ENCODE measurements around the gene ESAM. TPM values are rescaled to one million over a fixed set of nuclear protein-coding genes. Genes with fewer than 3 reads are reported as not detected.

The ESAM gene
- total RNA-seq, 3 donors from 2014 or later (not counting 1 experiment from before 2014, with no cell fraction given) = 1.2 to 2.2 (median 1.5) TPM

DNA sequence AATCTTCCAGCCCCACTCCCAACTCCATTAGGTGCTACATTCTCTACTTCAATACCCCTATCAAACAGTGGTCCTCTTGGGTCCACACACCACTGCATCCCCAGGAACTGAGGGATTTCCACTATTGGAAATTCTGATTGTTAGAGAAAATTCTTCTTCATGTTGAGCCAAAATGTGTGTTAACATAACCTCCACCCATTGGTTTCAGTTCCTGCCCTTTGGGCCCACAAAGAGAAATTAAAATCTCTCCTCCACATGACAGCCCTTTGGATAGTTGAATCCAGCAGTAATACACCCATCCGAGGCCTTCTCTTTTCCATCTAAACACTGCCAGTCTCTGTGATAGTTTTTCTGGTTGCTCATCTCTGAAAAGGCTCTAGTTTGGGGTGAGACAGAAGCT is 12.2 kb downstream of the ESAM start:
- intact Hi-C loops (cut with micrococcal nuclease) = no loop called here
- H3K4me3 ChIP-seq (ENCODE audit: low read length) = no peak overlapping the region
- H3K9me3 ChIP-seq (ENCODE audit: control insufficient read depth, insufficient read depth, low read length) = no peaks in the 10 kb centered on the region
- H3K36me3 ChIP-seq (ENCODE audit: control insufficient read depth, insufficient read depth, low read length) = no peaks in the 10 kb centered on the region
- TF ChIP-seq, protein P1, sequence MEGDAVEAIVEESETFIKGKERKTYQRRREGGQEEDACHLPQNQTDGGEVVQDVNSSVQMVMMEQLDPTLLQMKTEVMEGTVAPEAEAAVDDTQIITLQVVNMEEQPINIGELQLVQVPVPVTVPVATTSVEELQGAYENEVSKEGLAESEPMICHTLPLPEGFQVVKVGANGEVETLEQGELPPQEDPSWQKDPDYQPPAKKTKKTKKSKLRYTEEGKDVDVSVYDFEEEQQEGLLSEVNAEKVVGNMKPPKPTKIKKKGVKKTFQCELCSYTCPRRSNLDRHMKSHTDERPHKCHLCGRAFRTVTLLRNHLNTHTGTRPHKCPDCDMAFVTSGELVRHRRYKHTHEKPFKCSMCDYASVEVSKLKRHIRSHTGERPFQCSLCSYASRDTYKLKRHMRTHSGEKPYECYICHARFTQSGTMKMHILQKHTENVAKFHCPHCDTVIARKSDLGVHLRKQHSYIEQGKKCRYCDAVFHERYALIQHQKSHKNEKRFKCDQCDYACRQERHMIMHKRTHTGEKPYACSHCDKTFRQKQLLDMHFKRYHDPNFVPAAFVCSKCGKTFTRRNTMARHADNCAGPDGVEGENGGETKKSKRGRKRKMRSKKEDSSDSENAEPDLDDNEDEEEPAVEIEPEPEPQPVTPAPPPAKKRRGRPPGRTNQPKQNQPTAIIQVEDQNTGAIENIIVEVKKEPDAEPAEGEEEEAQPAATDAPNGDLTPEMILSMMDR (IDR thresholded peaks at IDR 0.05) = no peak
- H3K27ac Mint-ChIP-seq = no peak overlapping the region
- H3K27me3 ChIP-seq (ENCODE audit: control insufficient read depth, insufficient read depth, low read length) = no peaks in the 10 kb centered on the region
- ATAC-seq (no peak), DNase-seq (no peak)
- peaks cover 0 to 7% of the 10 kb centered on the region in 2 donors for H3K4me1 Mint-ChIP-seq
- no peaks in the 10 kb centered on the region for H3K9me3 Mint-ChIP-seq
- H3K4me3 Mint-ChIP-seq = no peak overlapping the region
- peaks cover 14 to 22% of the 10 kb centered on the region in 2 donors for H3K27me3 Mint-ChIP-seq (ENCODE audit: low read depth in 2 of 2)
- no peaks in the 10 kb centered on the region for H3K36me3 Mint-ChIP-seq
- H3K4me1 ChIP-seq (ENCODE audit: control insufficient read depth, insufficient read depth, low read length) = peaks cover 31% of the 10 kb centered on the region
- whole genome bisulfite sequencing (ENCODE audit: insufficient coverage) = 100% methylated on average over 1 of the region's 1 CpG
- H3K27ac ChIP-seq (ENCODE audit: low read length) = no peak overlapping the region

DNA sequence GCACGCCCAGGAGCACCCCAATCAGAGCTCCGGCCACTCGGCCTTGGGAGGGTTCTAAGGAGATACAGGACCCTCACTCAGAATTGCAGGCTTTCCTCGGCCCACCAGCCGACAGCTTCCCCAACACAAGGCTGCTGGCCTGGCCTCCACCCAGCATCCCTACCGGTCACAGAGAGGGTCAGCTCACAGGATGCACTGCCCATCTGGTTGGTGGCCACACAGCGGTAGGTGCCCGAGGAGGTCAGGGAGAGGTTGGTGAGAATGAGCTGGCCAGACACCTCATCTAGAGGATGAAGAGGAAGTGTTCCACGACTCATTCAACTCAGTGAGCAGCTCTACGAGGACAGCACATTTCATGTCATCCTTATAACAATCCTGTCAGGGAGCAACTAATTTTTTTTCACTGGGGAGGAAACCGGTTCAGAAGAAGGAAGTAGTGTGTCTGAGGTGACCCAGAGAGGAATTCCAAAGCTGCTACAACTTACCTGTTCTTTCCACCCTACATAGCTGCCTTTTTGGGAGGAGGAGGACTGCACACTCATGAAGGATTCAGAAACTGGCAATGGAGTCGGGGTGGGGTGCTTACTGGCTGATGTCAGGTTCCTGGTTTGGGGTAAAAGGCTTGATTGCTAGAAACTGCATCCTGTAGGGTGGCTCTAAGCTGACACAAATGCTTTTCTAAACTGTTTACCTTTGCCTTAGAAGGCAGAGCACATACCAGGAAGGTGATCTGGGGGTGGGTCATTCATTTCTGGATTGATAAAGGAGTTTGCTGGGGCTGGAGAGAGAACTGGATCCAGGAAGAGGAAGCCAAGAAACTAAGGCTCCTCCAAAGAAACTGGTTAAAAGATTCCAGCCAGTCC is 13.4 kb downstream of the ESAM start:
- TF ChIP-seq, protein P1 (IDR thresholded peaks at IDR 0.05) = no peak
- no peak for ATAC-seq
- Histone ChIP-seq H3K27ac (ENCODE audit: low read length) (no peak overlapping the region), H3K27me3 (ENCODE audit: control insufficient read depth, insufficient read depth, low read length) (no peaks in the 10 kb centered on the region), H3K9me3 (ENCODE audit: control insufficient read depth, insufficient read depth, low read length) (no peaks in the 10 kb centered on the region), H3K4me3 (ENCODE audit: low read length) (no peak overlapping the region), H3K36me3 (ENCODE audit: control insufficient read depth, insufficient read depth, low read length) (no peaks in the 10 kb centered on the region), H3K4me1 (ENCODE audit: control insufficient read depth, insufficient read depth, low read length) (peaks cover 31% of the 10 kb centered on the region)
- H3K4me1 Mint-ChIP-seq = peaks cover 0 to 7% of the 10 kb centered on the region in 2 donors
- H3K9me3 Mint-ChIP-seq = no peaks in the 10 kb centered on the region
- H3K36me3 Mint-ChIP-seq = no peaks in the 10 kb centered on the region
- WGBS (ENCODE audit: insufficient coverage) = 74% methylated on average over 11 of the region's 12 CpGs
- DNase-seq = no peak
- H3K4me3 Mint-ChIP-seq = no peak overlapping the region
- intact Hi-C loops (cut with micrococcal nuclease) = loop anchor here (1.0 kb wide), 1 partner anchor 12 kb away; no protein-coding TSS in a partner anchor
- peaks cover 14 to 18% of the 10 kb centered on the region in 2 donors for H3K27me3 Mint-ChIP-seq (ENCODE audit: low read depth in 2 of 2)
- no peak overlapping the region for H3K27ac Mint-ChIP-seq

DNA sequence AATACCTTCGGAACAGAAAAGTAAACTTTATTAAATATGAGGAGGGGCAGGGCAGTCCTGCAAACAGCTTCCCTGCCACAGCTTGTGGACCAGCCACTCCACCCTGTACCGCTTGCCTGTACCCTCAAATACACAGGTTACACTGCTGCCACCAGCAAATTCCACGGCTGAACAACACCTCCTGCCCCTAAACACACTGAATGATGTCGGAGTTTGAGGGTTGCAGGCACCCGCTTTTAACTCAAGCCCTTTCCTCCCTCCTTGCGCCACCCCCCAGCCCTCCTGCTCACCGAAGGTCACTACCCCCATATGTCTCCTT is 14.0 kb downstream of the ESAM start:
- Histone ChIP-seq H3K27me3 (ENCODE audit: control insufficient read depth, insufficient read depth, low read length) (no peaks in the 10 kb centered on the region), H3K4me3 (ENCODE audit: low read length) (no peak overlapping the region), H3K9me3 (ENCODE audit: control insufficient read depth, insufficient read depth, low read length) (no peaks in the 10 kb centered on the region), H3K36me3 (ENCODE audit: control insufficient read depth, insufficient read depth, low read length) (no peaks in the 10 kb centered on the region), H3K27ac (ENCODE audit: low read length) (no peak overlapping the region), H3K4me1 (ENCODE audit: control insufficient read depth, insufficient read depth, low read length) (peaks cover 31% of the 10 kb centered on the region)
- no peak for ATAC-seq
- intact Hi-C loops (cut with micrococcal nuclease) = loop anchor here (1.0 kb wide), 1 partner anchor 12 kb away; no protein-coding TSS in a partner anchor
- no peak overlapping the region for H3K27ac Mint-ChIP-seq
- peaks cover 14 to 23% of the 10 kb centered on the region in 2 donors for H3K27me3 Mint-ChIP-seq (ENCODE audit: low read depth in 2 of 2)
- no peak for DNase-seq
- no peak overlapping the region for H3K4me3 Mint-ChIP-seq
- H3K4me1 Mint-ChIP-seq = peaks cover 0 to 7% of the 10 kb centered on the region in 2 donors
- no peaks in the 10 kb centered on the region for H3K9me3 Mint-ChIP-seq
- TF ChIP-seq, protein P1 (IDR thresholded peaks at IDR 0.05) = no peak
- 93% methylated on average over 6 of the region's 7 CpGs for WGBS (ENCODE audit: insufficient coverage)
- no peaks in the 10 kb centered on the region for H3K36me3 Mint-ChIP-seq
